Testis (tissue), 3 donors: Measurements from ENCODE around the gene GET4. TPM values are rescaled to one million over a fixed set of nuclear protein-coding genes. Genes with fewer than 3 reads are reported as not detected.

Experiments used
- DNase-seq: peaks from one replicate; pipeline ENCODE4 v3.0.0-alpha.2; 2019
- H3K27ac ChIP-seq, 2 donors: fragments of 200-600 bp; sonication (generic); one replicate each; pipeline ENCODE4 v1.5.1; 2019
- H3K27me3 ChIP-seq: fragments of 200-600 bp; sonication (generic); one replicate; pipeline ENCODE4 v1.5.1; 2019
- H3K36me3 ChIP-seq: fragments of 200-600 bp; sonication (generic); one replicate; pipeline ENCODE4 v1.5.1; 2017; ENCODE audit warnings: low read depth; ENCODE audit errors: missing control alignments
- H3K4me1 ChIP-seq: fragments of 200-600 bp; sonication (generic); one replicate; pipeline ENCODE4 v1.5.1; 2019
- H3K4me3 ChIP-seq, 2 donors: fragments of 200-600 bp; sonication (generic); one replicate each; pipeline ENCODE4 v1.5.1; 2017 to 2019
- H3K9me3 ChIP-seq: fragments of 200-600 bp; sonication (generic); one replicate; pipeline ENCODE4 v1.5.1; 2017
- CTCF ChIP-seq, 3 experiments: fragments of 450-650 bp in 2 of 3; fragments of 200-600 bp in 1 of 3; sonication (generic) in 1 of 3; IDR thresholded peaks; one replicate each; pipeline ENCODE4 v1.5.1; 2016 to 2019; ENCODE audit warnings: antibody characterized with exemption in 3 of 3, mild to moderate bottlenecking in 2 of 3, moderate library complexity in 1 of 3
- POLR2A ChIP-seq: fragments of 450-650 bp; IDR thresholded peaks from one replicate; pipeline ENCODE4 v1.6.1; 2017; ENCODE audit warnings: antibody characterized with exemption, mild to moderate bottlenecking, moderate library complexity
- WGBS, 2 donors: methylation state at CpG; one replicate each; pipeline ENCODE4 v1.1.5; 2018; 5-methylcytosine and 5-hydroxymethylcytosine counted together
- intact Hi-C: fragments of 100-400 bp; cut with DNase I; formaldehyde crosslinking; loops from one replicate; pipeline ENCODE4 v1.15.1; 2023; ENCODE audit warnings: low total_unique reads
- polyA plus RNA-seq: library from polyadenylated mRNA; stranded (reverse); fragments of 350-450 nt; fragmentation: Illumina TruSeq; extraction: RNeasy Lipid Tissue Mini Kit (QIAGEN cat#74804); gene quantifications from one replicate; pipeline ENCODE4 v1.2.3, GENCODE V29; 2014; ENCODE audit warnings: low read depth, low replicate concordance; ENCODE audit not compliant: insufficient read depth
- total RNA-seq, 2 donors: library from RNA; depleted of rRNA; stranded (reverse); fragments of >200 nt; gene quantifications; one replicate each; pipeline ENCODE4 v1.2.3, GENCODE V29; 2016

The GET4 gene
- total and polyA plus RNA-seq, 3 donors from 2014 or later: 89.0 to 141 (median 128) TPM

- TF ChIP-seq POLR2A (no peak), CTCF (IDR thresholded peaks at IDR 0.05) (no peak)
- H3K4me1 ChIP-seq: peaks cover 20% of the 10 kb centered on the region
- H3K4me3 ChIP-seq: no peak overlapping the region
- no peaks in the 10 kb centered on the region for H3K9me3 ChIP-seq
- 32 to 40% methylated on average over 7 of the region's 7 CpGs for whole genome bisulfite sequencing, 2 donors
- H3K36me3 ChIP-seq: no peaks in the 10 kb centered on the region
- H3K27me3 ChIP-seq: no peaks in the 10 kb centered on the region
- peak overlapping the region; percentile 76 to 84 for H3K27ac ChIP-seq
- intact Hi-C loops: no loop called here
- DNase-seq: no peak
Measured at GRCh38 chr7:831596-832166, 44.7 kb upstream of the GET4 start.

- intact Hi-C loops: no loop called here
- DNase-seq: no peak
- Histone ChIP-seq H3K27ac (peak within 1 kb of the TSS; percentile 76 to 84), H3K36me3 (no peaks in the 10 kb centered on the region), H3K9me3 (no peaks in the 10 kb centered on the region), H3K4me1 (peaks cover 20% of the 10 kb centered on the region), H3K4me3 (no peak within 1 kb of the TSS), H3K27me3 (no peaks in the 10 kb centered on the region)
- WGBS, 2 donors: 71 to 75% methylated on average over 24 of the region's 24 CpGs
- TF ChIP-seq POLR2A (no peak), CTCF (IDR thresholded peaks at IDR 0.05) (no peak)
Measured at GRCh38 chr7:832167-832967, 44.0 kb upstream of the GET4 start, which contains the start of gene SUN1. Gene SUN1 (plus strand): TSS chr7:832476. CDS start chr7:832525, 49 bp downstream.

GRCh38 chr7:832968-833424 lies 43.4 kb upstream of the GET4 start:
- TF ChIP-seq CTCF (IDR thresholded peaks at IDR 0.05) (no peak), POLR2A (no peak)
- Histone ChIP-seq H3K27ac (no peak overlapping the region), H3K9me3 (no peaks in the 10 kb centered on the region), H3K36me3 (no peaks in the 10 kb centered on the region), H3K4me1 (peaks cover 20% of the 10 kb centered on the region), H3K27me3 (no peaks in the 10 kb centered on the region), H3K4me3 (no peak overlapping the region)
- no peak for DNase-seq
- WGBS, 2 donors: 90 to 96% methylated on average over 15 of the region's 15 CpGs
- intact Hi-C loops: no loop called here

GRCh38 chr7:833601-834258 lies 42.6 kb upstream of the GET4 start:
- Histone ChIP-seq H3K27ac (peak overlapping the region in 1 of 2 donors; percentile 23), H3K4me3 (no peak overlapping the region), H3K9me3 (no peaks in the 10 kb centered on the region), H3K27me3 (no peaks in the 10 kb centered on the region), H3K4me1 (peaks cover 20% of the 10 kb centered on the region), H3K36me3 (no peaks in the 10 kb centered on the region)
- WGBS, 2 donors: 73 to 89% methylated on average over 8 of the region's 8 CpGs
- intact Hi-C loops: no loop called here
- TF ChIP-seq POLR2A: no peak
- no peak for TF ChIP-seq CTCF (IDR thresholded peaks at IDR 0.05)
- no peak for DNase-seq
